Stimulated activated naive CD4-positive, alpha-beta T cell (primary cell): Measurements from ENCODE around the gene PPP4C.
A peak's percentile ranks its signal among the peaks of the same experiment; 100 is the strongest.
"Not testable (repeated sequence)": the region's sequence is repeated elsewhere in the genome, so short reads cannot be mapped to it uniquely, and the experiment has no call there.

Experiments used
- DNase-seq, 6 experiments: peaks; one replicate each; lab custom pipeline; 2025; lab: John Stamatoyannopoulos, UW

Gene PPP4C

GRCh38 chr16:30122604-30123160, 46.9 kb downstream of the PPP4C start:
- DNase-seq = peak in 1 of 6 experiments; percentile 41

DNA sequence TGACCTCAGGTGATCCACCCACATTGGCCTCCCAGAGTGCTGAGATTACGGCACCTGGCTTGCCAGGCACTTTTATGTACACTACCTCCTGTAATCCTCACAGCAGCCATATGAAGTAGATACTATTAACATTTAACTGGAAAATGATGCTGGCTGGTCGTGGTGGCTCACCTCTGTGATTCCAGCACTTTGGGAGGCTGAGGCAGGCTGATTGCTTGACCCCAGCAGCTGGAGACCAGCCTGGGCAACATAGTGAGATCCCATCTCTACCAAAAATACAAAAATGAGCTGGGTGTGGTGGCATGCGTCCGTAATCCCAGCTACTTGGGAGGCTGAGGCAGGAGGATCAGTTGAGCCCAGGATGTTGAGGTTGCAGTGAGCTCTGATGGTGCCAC, 49.2 kb downstream of the PPP4C start:
- no peak for DNase-seq

DNA sequence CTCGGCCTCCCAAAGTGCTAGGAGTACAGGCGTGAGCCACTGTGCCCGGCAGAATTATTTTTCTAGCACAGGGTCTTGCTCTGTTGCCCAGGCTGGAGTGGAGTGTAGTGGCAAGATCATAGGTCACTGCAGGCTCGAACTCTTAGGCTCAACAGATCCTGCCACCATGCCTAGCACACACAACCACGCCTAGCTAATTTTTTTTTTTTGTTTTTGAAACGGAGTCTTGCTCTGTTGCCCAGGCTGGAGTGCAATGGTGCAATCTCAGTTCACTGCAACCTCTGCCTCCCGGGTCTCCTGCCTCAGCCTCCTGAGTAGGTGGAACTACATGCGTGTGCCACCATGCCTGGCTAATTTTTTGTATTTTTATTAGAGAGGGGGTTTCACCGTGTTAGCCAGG, 49.9 kb downstream of the PPP4C start:
- DNase-seq = not testable (repeated sequence)

- no peak for DNase-seq
Observed at GRCh38 chr16:30127993-30128392, 52.2 kb downstream of the PPP4C start.

GRCh38 chr16:30131869-30132475, 56.2 kb downstream of the PPP4C start:
- DNase-seq = no peak

DNA sequence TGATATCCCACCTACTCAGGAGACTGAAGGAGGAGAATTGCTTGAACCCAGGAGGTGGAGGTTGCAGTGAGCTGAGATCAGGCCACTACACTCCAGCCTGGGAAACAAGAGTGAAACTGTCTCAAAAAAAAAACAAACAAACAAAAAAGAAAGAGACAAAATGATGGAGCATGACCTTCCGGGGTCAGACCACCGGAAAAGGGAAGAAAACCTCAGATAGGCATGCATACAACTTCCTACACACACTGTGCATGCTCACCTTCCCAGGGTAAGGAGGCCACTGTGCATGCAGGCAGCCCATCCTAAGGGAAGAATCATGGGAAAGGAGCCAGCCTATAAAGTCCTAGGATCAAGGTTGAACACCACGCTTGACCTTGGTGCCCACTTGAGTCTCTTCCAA, 56.8 kb downstream of the PPP4C start:
- no peak for DNase-seq
